CD4-positive, alpha-beta memory T cell (primary cell): ENCODE data around the gene ZNF521. TPM values are rescaled to one million over a fixed set of nuclear protein-coding genes. Genes with fewer than 3 reads are reported as not detected.

ENCODE experiments used
- CTCF ChIA-PET: fragments of 350-600 bp; sonication (Branson Sonifier 250); formaldehyde crosslinking; loops from one replicate; lab custom pipeline; 2021; ENCODE audit warnings: inconsistent platforms; ENCODE audit not compliant: partially characterized antibody; lab: Charles Lee
- POLR2A ChIA-PET: fragments of 350-600 bp; sonication (Branson Sonifier 250); formaldehyde crosslinking; loops from one replicate; lab custom pipeline; 2021; ENCODE audit not compliant: partially characterized antibody; lab: Charles Lee
- DNase-seq, 5 donors: peaks; one replicate each; pipeline versions ENCODE4 v3.0.0 to v3.0.0-alpha.2; 2020 to 2022; ENCODE audit warnings: mixed read lengths in 1 of 5
- H3K27ac ChIP-seq: one replicate; pipeline ENCODE4 v1.7.0; 2013; ENCODE audit warnings: low read depth, low read length
- H3K27me3 ChIP-seq: 2 replicates; pipeline ENCODE4 v1.7.0; 2013; ENCODE audit warnings: mild to moderate bottlenecking, low read length, moderate library complexity; ENCODE audit not compliant: insufficient read depth
- H3K36me3 ChIP-seq: 2 replicates; pipeline ENCODE4 v1.7.0; 2013; ENCODE audit warnings: mild to moderate bottlenecking, low read length, moderate library complexity; ENCODE audit not compliant: insufficient read depth
- H3K4me1 ChIP-seq: 2 replicates; pipeline ENCODE4 v1.7.0; 2013; ENCODE audit warnings: mild to moderate bottlenecking, low read length, moderate library complexity; ENCODE audit not compliant: insufficient read depth
- H3K4me3 ChIP-seq, 2 donors: one replicate each; pipeline ENCODE4 v1.7.0; 2013; ENCODE audit warnings: low read length in 2 of 2, mild to moderate bottlenecking in 1 of 2
- H3K9me3 ChIP-seq, 2 donors: one replicate each; pipeline ENCODE4 v1.7.0; 2013; ENCODE audit warnings: low read length in 2 of 2, control low read depth in 1 of 2; ENCODE audit not compliant: control insufficient read depth in 1 of 2
- H3K27ac Mint-ChIP-seq, 7 donors: one replicate each; pipeline ENCODE4 v1.8.0; 2020 to 2021; ENCODE audit warnings: mixed read lengths in 7 of 7, mild to moderate bottlenecking in 6 of 7, inconsistent platforms in 3 of 7, moderate library complexity in 3 of 7
- H3K27me3 Mint-ChIP-seq, 2 donors: one replicate each; pipeline ENCODE4 v1.8.0; 2020 to 2021; ENCODE audit warnings: mixed read lengths in 2 of 2
- H3K36me3 Mint-ChIP-seq, 2 donors: one replicate each; pipeline ENCODE4 v1.8.0; 2020 to 2021; ENCODE audit warnings: mixed read lengths in 2 of 2, inconsistent platforms in 1 of 2, mild to moderate bottlenecking in 1 of 2
- H3K4me1 Mint-ChIP-seq, 4 donors: one replicate each; pipeline ENCODE4 v1.8.0; 2020 to 2021; ENCODE audit warnings: mixed read lengths in 4 of 4, mild to moderate bottlenecking in 1 of 4
- H3K4me3 Mint-ChIP-seq, 8 donors: one replicate each; pipeline ENCODE4 v1.8.0; 2020 to 2021; ENCODE audit warnings: mixed read lengths in 8 of 8, mild to moderate bottlenecking in 7 of 8, moderate library complexity in 6 of 8, inconsistent platforms in 3 of 8
- H3K9me3 Mint-ChIP-seq, 8 donors: one replicate each; pipeline ENCODE4 v1.8.0; 2020 to 2021; ENCODE audit warnings: mixed read lengths in 8 of 8, mild to moderate bottlenecking in 5 of 8, inconsistent platforms in 3 of 8, moderate library complexity in 1 of 8
- intact Hi-C: fragments of 100-400 bp; cut with micrococcal nuclease; formaldehyde crosslinking; loops from one replicate; pipeline ENCODE4 v1.15.1; 2023
- polyA plus RNA-seq, 2 donors: library from polyadenylated mRNA; unstranded; fragments of 300-500 nt; fragmentation: Illumina TruSeq; gene quantifications; one replicate each; pipeline ENCODE4 v1.2.3, GENCODE V29; 2021
- total RNA-seq, 2 experiments: library from RNA; stranded (reverse); gene quantifications; one replicate each; pipeline ENCODE4 v1.2.3, GENCODE V29; 2021

ZNF521 gene
- total and polyA plus RNA-seq, 4 experiments from 2014 or later, result not detected

- H3K9me3 Mint-ChIP-seq, result no peaks in the 10 kb centered on the region
- Histone ChIP-seq H3K27me3 (no peaks in the 10 kb centered on the region), H3K4me1 (no peaks in the 10 kb centered on the region), H3K36me3 (no peaks in the 10 kb centered on the region), H3K27ac (no peak overlapping the region), H3K4me3 (no peak overlapping the region), H3K9me3 (no peaks in the 10 kb centered on the region)
- ChIA-PET POLR2A (no interaction called here), CTCF (no interaction called here)
- H3K4me3 Mint-ChIP-seq, result no peak overlapping the region
- no peaks in the 10 kb centered on the region for H3K27me3 Mint-ChIP-seq
- H3K36me3 Mint-ChIP-seq, result no peaks in the 10 kb centered on the region
- intact Hi-C loops, result no loop called here
- DNase-seq, result no peak
- no peaks in the 10 kb centered on the region for H3K4me1 Mint-ChIP-seq
- no peak overlapping the region for H3K27ac Mint-ChIP-seq
Observed at GRCh38 chr18:25289001-25289631, 62.9 kb downstream of the ZNF521 start.

- H3K4me3 ChIP-seq, result no peak overlapping the region
- no peaks in the 10 kb centered on the region for H3K9me3 ChIP-seq
- no peaks in the 10 kb centered on the region for H3K9me3 Mint-ChIP-seq
- H3K36me3 Mint-ChIP-seq, result no peaks in the 10 kb centered on the region
- no peaks in the 10 kb centered on the region for H3K27me3 ChIP-seq
- no peaks in the 10 kb centered on the region for H3K36me3 ChIP-seq
- CTCF ChIA-PET, result no interaction called here
- H3K27ac ChIP-seq, result no peak overlapping the region
- H3K27ac Mint-ChIP-seq, result no peak overlapping the region
- H3K27me3 Mint-ChIP-seq, result no peaks in the 10 kb centered on the region
- no peak for DNase-seq
- H3K4me3 Mint-ChIP-seq, result no peak overlapping the region
- no peaks in the 10 kb centered on the region for H3K4me1 Mint-ChIP-seq
- POLR2A ChIA-PET, result no interaction called here
- intact Hi-C loops, result no loop called here
- H3K4me1 ChIP-seq, result no peaks in the 10 kb centered on the region
Observed at GRCh38 chr18:25288340-25288938, 63.5 kb downstream of the ZNF521 start.

DNA sequence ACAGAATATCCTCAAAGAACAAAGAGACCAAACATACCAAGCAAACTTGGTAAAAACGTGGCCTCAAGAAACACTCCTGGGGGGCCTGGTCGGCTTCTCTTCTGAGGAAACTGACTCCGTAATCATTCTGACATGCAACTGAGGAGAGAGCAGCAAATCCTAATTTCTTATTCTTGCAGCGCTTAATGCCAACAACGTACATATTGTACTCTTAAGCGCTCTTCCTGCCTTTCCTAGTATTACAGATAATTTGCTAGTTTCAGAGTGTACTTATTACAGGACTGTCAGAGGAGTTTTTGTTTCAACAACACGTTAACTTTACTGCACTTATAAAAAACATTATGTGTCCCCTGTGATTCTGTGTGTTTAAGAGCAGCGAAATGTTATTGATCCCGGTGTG lies 64.9 kb downstream of the ZNF521 start:
- H3K36me3 ChIP-seq, result no peaks in the 10 kb centered on the region
- no peak overlapping the region for H3K4me3 ChIP-seq
- Mint-ChIP-seq H3K27me3 (no peaks in the 10 kb centered on the region), H3K27ac (no peak overlapping the region), H3K9me3 (peaks cover 0 to 3% (median 0%) of the 10 kb centered on the region in 8 donors), H3K4me3 (no peak overlapping the region), H3K36me3 (no peaks in the 10 kb centered on the region), H3K4me1 (no peaks in the 10 kb centered on the region)
- DNase-seq, result no peak
- H3K27me3 ChIP-seq, result no peaks in the 10 kb centered on the region
- no peaks in the 10 kb centered on the region for H3K9me3 ChIP-seq
- intact Hi-C loops, result no loop called here
- ChIA-PET POLR2A (no interaction called here), CTCF (no interaction called here)
- no peak overlapping the region for H3K27ac ChIP-seq
- no peaks in the 10 kb centered on the region for H3K4me1 ChIP-seq

- Mint-ChIP-seq H3K27ac (no peak overlapping the region), H3K4me1 (no peaks in the 10 kb centered on the region), H3K4me3 (no peak overlapping the region), H3K9me3 (peaks cover 0 to 4% (median 0%) of the 10 kb centered on the region in 8 donors), H3K27me3 (peaks cover 0 to 1% of the 10 kb centered on the region in 2 donors), H3K36me3 (no peaks in the 10 kb centered on the region)
- Histone ChIP-seq H3K27me3 (no peaks in the 10 kb centered on the region), H3K4me3 (no peak overlapping the region), H3K9me3 (no peaks in the 10 kb centered on the region), H3K27ac (no peak overlapping the region), H3K4me1 (no peaks in the 10 kb centered on the region), H3K36me3 (no peaks in the 10 kb centered on the region)
- no peak for DNase-seq
- CTCF ChIA-PET, result no interaction called here
- intact Hi-C loops, result loop anchor here (5.0 kb wide), 1 partner anchor 1122 kb away; no protein-coding TSS in a partner anchor
- POLR2A ChIA-PET, result no interaction called here
Observed at GRCh38 chr18:25284861-25285550, 67.0 kb downstream of the ZNF521 start.

DNA sequence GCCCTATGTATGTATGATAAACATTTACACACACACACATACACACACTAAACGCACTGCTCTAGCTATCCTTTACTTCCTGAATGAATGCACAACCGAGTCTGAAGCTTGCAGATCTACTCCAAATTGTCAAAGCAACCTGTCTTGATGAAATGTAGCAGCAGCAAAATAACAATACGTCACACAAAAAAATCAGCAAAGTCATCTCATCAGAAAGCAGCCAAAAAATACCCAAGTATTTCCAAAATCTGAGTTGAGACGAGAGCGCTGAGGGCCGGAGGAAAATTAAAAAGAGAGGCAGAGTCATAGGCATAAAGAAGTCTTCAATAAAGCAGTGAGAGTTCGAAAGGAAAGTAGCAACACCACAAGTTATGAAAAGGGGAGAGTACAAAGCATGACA lies 67.7 kb downstream of the ZNF521 start:
- H3K9me3 Mint-ChIP-seq, result peaks cover 0 to 4% (median 0%) of the 10 kb centered on the region in 8 donors
- H3K36me3 Mint-ChIP-seq, result no peaks in the 10 kb centered on the region
- no peak overlapping the region for H3K4me3 ChIP-seq
- no peaks in the 10 kb centered on the region for H3K4me1 Mint-ChIP-seq
- H3K27ac ChIP-seq, result no peak overlapping the region
- DNase-seq, result no peak
- intact Hi-C loops, result loop anchor here (5.0 kb wide), 1 partner anchor 1123 kb away; no protein-coding TSS in a partner anchor
- H3K9me3 ChIP-seq, result no peaks in the 10 kb centered on the region
- no peaks in the 10 kb centered on the region for H3K36me3 ChIP-seq
- H3K27ac Mint-ChIP-seq, result no peak overlapping the region
- H3K4me1 ChIP-seq, result no peaks in the 10 kb centered on the region
- H3K27me3 Mint-ChIP-seq, result peaks cover 0 to 2% of the 10 kb centered on the region in 2 donors
- CTCF ChIA-PET, result no interaction called here
- no peak overlapping the region for H3K4me3 Mint-ChIP-seq
- no peaks in the 10 kb centered on the region for H3K27me3 ChIP-seq
- POLR2A ChIA-PET, result no interaction called here

DNA sequence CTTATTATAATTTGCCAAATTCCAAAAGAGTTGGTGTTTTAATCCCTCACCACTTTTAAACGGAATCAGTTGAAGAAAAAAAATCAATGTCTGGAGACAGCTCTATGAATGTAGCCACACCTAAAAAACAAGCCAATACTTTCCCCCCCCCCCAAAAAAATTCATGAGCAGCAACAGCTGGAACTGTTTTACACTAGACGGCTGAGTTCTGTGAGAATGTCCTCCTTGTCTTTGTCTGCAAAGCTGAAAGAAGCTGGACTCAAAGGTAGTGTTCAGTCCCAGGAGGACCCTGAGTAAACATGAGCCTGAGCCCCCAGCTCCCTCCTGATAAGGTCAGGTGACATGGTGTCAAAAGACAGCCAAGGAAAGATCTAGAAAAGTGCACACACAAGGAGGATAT lies 68.2 kb downstream of the ZNF521 start:
- Mint-ChIP-seq H3K4me3 (no peak overlapping the region), H3K4me1 (no peaks in the 10 kb centered on the region), H3K36me3 (no peaks in the 10 kb centered on the region), H3K27ac (no peak overlapping the region), H3K9me3 (peaks cover 0 to 4% (median 0%) of the 10 kb centered on the region in 8 donors), H3K27me3 (peaks cover 0 to 2% of the 10 kb centered on the region in 2 donors)
- no peaks in the 10 kb centered on the region for H3K36me3 ChIP-seq
- H3K27me3 ChIP-seq, result no peaks in the 10 kb centered on the region
- H3K27ac ChIP-seq, result no peak overlapping the region
- no peak for DNase-seq
- ChIA-PET POLR2A (no interaction called here), CTCF (no interaction called here)
- H3K9me3 ChIP-seq, result no peaks in the 10 kb centered on the region
- intact Hi-C loops, result loop anchor here (5.0 kb wide), 1 partner anchor 1124 kb away; no protein-coding TSS in a partner anchor
- H3K4me3 ChIP-seq, result no peak overlapping the region
- H3K4me1 ChIP-seq, result no peaks in the 10 kb centered on the region

- Mint-ChIP-seq H3K36me3 (no peaks in the 10 kb centered on the region), H3K4me1 (no peaks in the 10 kb centered on the region), H3K27ac (no peak overlapping the region), H3K4me3 (no peak overlapping the region), H3K27me3 (peaks cover 0 to 2% of the 10 kb centered on the region in 2 donors), H3K9me3 (peaks cover 0 to 4% (median 0%) of the 10 kb centered on the region in 8 donors)
- ChIA-PET CTCF (no interaction called here), POLR2A (no interaction called here)
- intact Hi-C loops, result loop anchor here (5.0 kb wide), 1 partner anchor 1124 kb away; no protein-coding TSS in a partner anchor
- H3K27ac ChIP-seq, result no peak overlapping the region
- H3K36me3 ChIP-seq, result no peaks in the 10 kb centered on the region
- no peaks in the 10 kb centered on the region for H3K9me3 ChIP-seq
- no peaks in the 10 kb centered on the region for H3K4me1 ChIP-seq
- no peaks in the 10 kb centered on the region for H3K27me3 ChIP-seq
- H3K4me3 ChIP-seq, result no peak overlapping the region
- DNase-seq, result no peak
Observed at GRCh38 chr18:25282896-25283703, 68.9 kb downstream of the ZNF521 start.
